GM20431 (cell line): ENCODE results near the gene ARIH2.

Experiments used
- in situ Hi-C: fragments of 300-500 bp; cut with MseI, MboI; formaldehyde crosslinking; loops from one replicate; pipeline ENCODE4 v1.15.0; 2020; ENCODE audit warnings: low sequenced_read_pairs; ENCODE audit not compliant: unreplicated experiment

The ARIH2 gene

GRCh38 chr3:48966367-48966766, 47.7 kb downstream of the ARIH2 start:
- in situ Hi-C loops: no loop called here

GRCh38 chr3:48966876-48967361, 48.3 kb downstream of the ARIH2 start:
- in situ Hi-C loops: no loop called here

- in situ Hi-C loops: no loop called here
Measured at GRCh38 chr3:48970586-48970985, 51.9 kb downstream of the ARIH2 start.

- in situ Hi-C loops: no loop called here
Measured at GRCh38 chr3:48974076-48974864, 55.6 kb downstream of the ARIH2 start.

GRCh38 chr3:48979451-48979850, 60.8 kb downstream of the ARIH2 start:
- in situ Hi-C loops: no loop called here

GRCh38 chr3:48980295-48980694, 61.7 kb downstream of the ARIH2 start:
- in situ Hi-C loops: no loop called here

GRCh38 chr3:48982016-48982415, 63.4 kb downstream of the ARIH2 start:
- in situ Hi-C loops: no loop called here

- in situ Hi-C loops: no loop called here
Measured at GRCh38 chr3:48982686-48983085, 64.0 kb downstream of the ARIH2 start.

GRCh38 chr3:48983096-48983495, 64.5 kb downstream of the ARIH2 start:
- in situ Hi-C loops: no loop called here

GRCh38 chr3:48984663-48985062, 66.0 kb downstream of the ARIH2 start:
- in situ Hi-C loops: no loop called here

- in situ Hi-C loops: no loop called here
Measured at GRCh38 chr3:48985831-48986376, 67.3 kb downstream of the ARIH2 start.

- in situ Hi-C loops: no loop called here
Measured at GRCh38 chr3:48989126-48989795, 70.6 kb downstream of the ARIH2 start.

GRCh38 chr3:48989796-48990635, 71.4 kb downstream of the ARIH2 start, which contains the start of gene P4HTM:
TSS of gene P4HTM (plus strand) at chr3:48990241. CDS start at chr3:48990257, 16 bp downstream.
- in situ Hi-C loops: no loop called here

- in situ Hi-C loops: no loop called here
Measured at GRCh38 chr3:48990636-48991469, 72.2 kb downstream of the ARIH2 start.

GRCh38 chr3:48991851-48992545, 73.4 kb downstream of the ARIH2 start:
- in situ Hi-C loops: no loop called here

GRCh38 chr3:48993834-48994233, 75.2 kb downstream of the ARIH2 start:
- in situ Hi-C loops: no loop called here

GRCh38 chr3:48996640-48997039, 78.0 kb downstream of the ARIH2 start:
- in situ Hi-C loops: no loop called here

- in situ Hi-C loops: no loop called here
Measured at GRCh38 chr3:48997102-48997635, 78.5 kb downstream of the ARIH2 start.
